Measurements from ENCODE around the gene TMOD3. TPM values are rescaled to one million over a fixed set of nuclear protein-coding genes. Genes with fewer than 3 reads are reported as not detected.

Gene TMOD3
- total and polyA plus RNA-seq, 4 donors, result 7.2 to 23.9 (median 14.1) TPM

DNA sequence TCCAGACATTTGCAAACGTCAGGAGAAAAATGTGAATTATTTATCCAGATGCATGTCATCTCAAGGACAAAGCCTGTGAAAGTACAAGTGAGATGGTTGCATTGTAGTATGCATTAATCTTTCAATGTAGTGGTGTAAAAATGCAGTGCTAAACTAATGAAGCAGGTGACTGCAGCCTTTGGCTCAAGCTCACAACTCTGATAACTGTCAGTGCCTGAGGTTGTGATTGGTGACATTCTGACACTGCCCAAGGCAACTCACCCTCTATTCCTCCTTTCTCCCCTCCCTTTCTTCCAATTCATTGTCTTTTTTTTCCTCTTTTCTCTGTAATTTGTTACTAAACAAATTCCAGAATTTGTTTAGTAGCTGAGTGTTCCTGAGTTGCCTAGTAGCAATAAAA lies 20.0 kb upstream of the TMOD3 start:
- Histone ChIP-seq H3K27ac (ENCODE audit: low read depth in 1 of 2, low read length in 2 of 2) (no peak overlapping the region), H3K4me3 (ENCODE audit: low read depth in 1 of 3, low read length in 3 of 3) (no peak overlapping the region), H3K9me3 (ENCODE audit: control insufficient read depth in 4 of 4, low read length in 3 of 4) (no peaks in the 10 kb centered on the region), H3K27me3 (ENCODE audit: control insufficient read depth in 4 of 4, insufficient read depth in 4 of 4, low read length in 3 of 4) (no peaks in the 10 kb centered on the region), H3K36me3 (ENCODE audit: control insufficient read depth in 4 of 4, insufficient read depth in 3 of 4, low read depth in 1 of 4, low read length in 3 of 4) (no peaks in the 10 kb centered on the region), H3K9ac (ENCODE audit: low read depth in 1 of 2, low read length in 2 of 2) (no peak overlapping the region), H3K4me1 (ENCODE audit: control insufficient read depth in 4 of 4, insufficient read depth in 4 of 4, low read length in 3 of 4) (peaks cover 0 to 3% (median 0%) of the 10 kb centered on the region in 4 donors)
- TF ChIP-seq, protein P1, sequence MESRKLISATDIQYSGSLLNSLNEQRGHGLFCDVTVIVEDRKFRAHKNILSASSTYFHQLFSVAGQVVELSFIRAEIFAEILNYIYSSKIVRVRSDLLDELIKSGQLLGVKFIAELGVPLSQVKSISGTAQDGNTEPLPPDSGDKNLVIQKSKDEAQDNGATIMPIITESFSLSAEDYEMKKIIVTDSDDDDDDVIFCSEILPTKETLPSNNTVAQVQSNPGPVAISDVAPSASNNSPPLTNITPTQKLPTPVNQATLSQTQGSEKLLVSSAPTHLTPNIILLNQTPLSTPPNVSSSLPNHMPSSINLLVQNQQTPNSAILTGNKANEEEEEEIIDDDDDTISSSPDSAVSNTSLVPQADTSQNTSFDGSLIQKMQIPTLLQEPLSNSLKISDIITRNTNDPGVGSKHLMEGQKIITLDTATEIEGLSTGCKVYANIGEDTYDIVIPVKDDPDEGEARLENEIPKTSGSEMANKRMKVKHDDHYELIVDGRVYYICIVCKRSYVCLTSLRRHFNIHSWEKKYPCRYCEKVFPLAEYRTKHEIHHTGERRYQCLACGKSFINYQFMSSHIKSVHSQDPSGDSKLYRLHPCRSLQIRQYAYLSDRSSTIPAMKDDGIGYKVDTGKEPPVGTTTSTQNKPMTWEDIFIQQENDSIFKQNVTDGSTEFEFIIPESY (IDR thresholded peaks at IDR 0.05), result no peak
- TF ChIP-seq GABPA (IDR thresholded peaks at IDR 0.05 in 1 of 2, conservative IDR thresholded peaks at IDR 0.05 in 1 of 2), result no peak
- TF ChIP-seq YY1 (IDR thresholded peaks at IDR 0.05), result no peak
- TF ChIP-seq RAD21 (IDR thresholded peaks at IDR 0.05), result no peak
- TF ChIP-seq NR2F2 (IDR thresholded peaks at IDR 0.05), result no peak
- no peak for DNase-seq (ENCODE audit: low spot score)
- WGBS, result 65% methylated on average over 1 of the region's 1 CpG

DNA sequence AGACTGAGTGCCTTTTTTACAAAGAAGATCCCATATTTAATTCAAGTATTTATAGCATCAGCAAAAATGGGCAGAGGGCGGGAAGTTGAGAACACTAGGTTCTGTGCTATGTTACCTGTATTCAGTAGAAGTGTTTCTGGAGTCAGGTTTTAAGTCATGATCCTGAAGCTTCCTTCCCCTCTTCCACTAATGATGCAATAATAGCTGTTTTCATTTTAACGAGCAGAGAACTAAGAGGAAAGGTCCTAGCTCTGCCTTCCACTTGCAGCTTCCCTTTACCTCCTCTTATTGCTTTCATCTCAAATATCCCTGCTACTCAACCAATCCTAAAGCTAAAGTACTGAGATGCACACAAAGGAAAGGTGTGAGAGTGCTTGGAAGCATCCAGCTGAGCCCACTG lies 16.9 kb upstream of the TMOD3 start:
- H3K27me3 ChIP-seq (ENCODE audit: control insufficient read depth in 4 of 4, insufficient read depth in 4 of 4, low read length in 3 of 4), result no peaks in the 10 kb centered on the region

DNA sequence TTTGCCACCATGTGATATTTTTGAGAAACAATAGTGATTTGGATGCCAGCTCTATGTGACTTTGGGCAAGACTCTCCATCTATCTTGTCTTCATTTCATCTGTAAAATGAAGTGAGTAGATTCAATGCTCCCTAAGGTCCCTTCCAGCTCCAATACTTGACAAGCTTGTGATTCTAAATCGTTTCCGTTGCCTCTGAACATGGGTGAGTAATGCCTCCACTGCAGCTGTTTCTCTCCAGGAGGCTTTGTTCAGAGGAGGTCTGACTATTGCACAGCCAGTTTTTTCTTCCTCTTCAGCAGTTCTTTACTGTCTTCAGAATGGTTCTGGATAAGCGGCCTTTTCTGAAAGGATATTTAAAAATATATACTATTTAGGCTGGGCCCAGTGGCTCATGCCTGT lies 14.8 kb upstream of the TMOD3 start:
- TF ChIP-seq FOXA1 (IDR thresholded peaks at IDR 0.05), result no peak
- TF ChIP-seq RXRA (IDR thresholded peaks at IDR 0.05), result no peak
- TF ChIP-seq YY1 (IDR thresholded peaks at IDR 0.05), result no peak
- no peak for TF ChIP-seq JUND (IDR thresholded peaks at IDR 0.05)
- TF ChIP-seq RAD21 (IDR thresholded peaks at IDR 0.05), result no peak
- H3K9ac ChIP-seq (ENCODE audit: low read depth in 1 of 2, low read length in 2 of 2), result no peak overlapping the region
- peaks cover 3 to 22% (median 12%) of the 10 kb centered on the region in 4 donors for H3K4me1 ChIP-seq (ENCODE audit: control insufficient read depth in 4 of 4, insufficient read depth in 4 of 4, low read length in 3 of 4)
- WGBS, result 89% methylated on average over 3 of the region's 3 CpGs
- no peak overlapping the region for H3K4me3 ChIP-seq (ENCODE audit: low read depth in 1 of 3, low read length in 3 of 3)
- no peaks in the 10 kb centered on the region for H3K27me3 ChIP-seq (ENCODE audit: control insufficient read depth in 4 of 4, insufficient read depth in 4 of 4, low read length in 3 of 4)
- no peak for DNase-seq (ENCODE audit: low spot score)
- H3K27ac ChIP-seq (ENCODE audit: low read depth in 1 of 2, low read length in 2 of 2), result no peak overlapping the region
- no peaks in the 10 kb centered on the region for H3K9me3 ChIP-seq (ENCODE audit: control insufficient read depth in 4 of 4, low read length in 3 of 4)
- no peaks in the 10 kb centered on the region for H3K36me3 ChIP-seq (ENCODE audit: control insufficient read depth in 4 of 4, insufficient read depth in 3 of 4, low read depth in 1 of 4, low read length in 3 of 4)

More for the DNA sequence above, 16.9 kb upstream of the TMOD3 start:
- WGBS, result 81% methylated on average over 2 of the region's 2 CpGs
- no peaks in the 10 kb centered on the region for H3K36me3 ChIP-seq (ENCODE audit: control insufficient read depth in 4 of 4, insufficient read depth in 3 of 4, low read depth in 1 of 4, low read length in 3 of 4)
- peaks cover 3 to 22% (median 12%) of the 10 kb centered on the region in 4 donors for H3K4me1 ChIP-seq (ENCODE audit: control insufficient read depth in 4 of 4, insufficient read depth in 4 of 4, low read length in 3 of 4)
- no peak for TF ChIP-seq JUND (IDR thresholded peaks at IDR 0.05)
- TF ChIP-seq, protein P2, sequence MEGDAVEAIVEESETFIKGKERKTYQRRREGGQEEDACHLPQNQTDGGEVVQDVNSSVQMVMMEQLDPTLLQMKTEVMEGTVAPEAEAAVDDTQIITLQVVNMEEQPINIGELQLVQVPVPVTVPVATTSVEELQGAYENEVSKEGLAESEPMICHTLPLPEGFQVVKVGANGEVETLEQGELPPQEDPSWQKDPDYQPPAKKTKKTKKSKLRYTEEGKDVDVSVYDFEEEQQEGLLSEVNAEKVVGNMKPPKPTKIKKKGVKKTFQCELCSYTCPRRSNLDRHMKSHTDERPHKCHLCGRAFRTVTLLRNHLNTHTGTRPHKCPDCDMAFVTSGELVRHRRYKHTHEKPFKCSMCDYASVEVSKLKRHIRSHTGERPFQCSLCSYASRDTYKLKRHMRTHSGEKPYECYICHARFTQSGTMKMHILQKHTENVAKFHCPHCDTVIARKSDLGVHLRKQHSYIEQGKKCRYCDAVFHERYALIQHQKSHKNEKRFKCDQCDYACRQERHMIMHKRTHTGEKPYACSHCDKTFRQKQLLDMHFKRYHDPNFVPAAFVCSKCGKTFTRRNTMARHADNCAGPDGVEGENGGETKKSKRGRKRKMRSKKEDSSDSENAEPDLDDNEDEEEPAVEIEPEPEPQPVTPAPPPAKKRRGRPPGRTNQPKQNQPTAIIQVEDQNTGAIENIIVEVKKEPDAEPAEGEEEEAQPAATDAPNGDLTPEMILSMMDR (IDR thresholded peaks at IDR 0.05; ENCODE audit: low read depth, low read length, missing input control), result no peak
- TF ChIP-seq SP1 (IDR thresholded peaks at IDR 0.05), result no peak
- TF ChIP-seq EGR1 (IDR thresholded peaks at IDR 0.05; ENCODE audit: low read depth in 2 of 2), result no peak
- TF ChIP-seq, protein P3, sequence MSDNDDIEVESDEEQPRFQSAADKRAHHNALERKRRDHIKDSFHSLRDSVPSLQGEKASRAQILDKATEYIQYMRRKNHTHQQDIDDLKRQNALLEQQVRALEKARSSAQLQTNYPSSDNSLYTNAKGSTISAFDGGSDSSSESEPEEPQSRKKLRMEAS (IDR thresholded peaks at IDR 0.05), result no peak
- no peak for TF ChIP-seq RXRA (IDR thresholded peaks at IDR 0.05)
- no peak for TF ChIP-seq HNF4A (conservative IDR thresholded peaks at IDR 0.05)
- no peak for TF ChIP-seq HNF4G (IDR thresholded peaks at IDR 0.05)
- TF ChIP-seq TAF1 (conservative IDR thresholded peaks at IDR 0.05), result no peak
- no peak for TF ChIP-seq NR2F2 (IDR thresholded peaks at IDR 0.05)
- DNase-seq (ENCODE audit: low spot score), result no peak
- no peak overlapping the region for H3K4me3 ChIP-seq (ENCODE audit: low read depth in 1 of 3, low read length in 3 of 3)
- no peak overlapping the region for H3K27ac ChIP-seq (ENCODE audit: low read depth in 1 of 2, low read length in 2 of 2)
- H3K9me3 ChIP-seq (ENCODE audit: control insufficient read depth in 4 of 4, low read length in 3 of 4), result no peaks in the 10 kb centered on the region
- no peak overlapping the region for H3K9ac ChIP-seq (ENCODE audit: low read depth in 1 of 2, low read length in 2 of 2)

Measured in liver (tissue), 9 donors.